T47D (cell line): ENCODE results near the gene GOSR1.
"Not testable (repeated sequence)": the region's sequence is repeated elsewhere in the genome, so short reads cannot be mapped to it uniquely, and the experiment has no call there.

Experiments used
- DNase-seq, 2 experiments: peaks; one replicate each; pipeline versions ENCODE4 v3.0.0 to v3.0.0-alpha.2; 2011 to 2012; ENCODE audit warnings: low read depth in 1 of 2, low spot score in 1 of 2
- JUND ChIP-seq: IDR thresholded peaks from 2 replicates; pipeline ENCODE4 v1.6.1; 2012; ENCODE audit warnings: low read depth
- in situ Hi-C: cut with HindIII; loops from 2 replicates; pipeline ENCODE4 v1.10.0; 2016; ENCODE audit warnings: low sequenced_read_pairs, low pct_unique_long_range_greater_than_20kb

The GOSR1 gene

GRCh38 chr17:30477083-30477773 lies at the start of gene GOSR1:
Gene GOSR1, plus strand, starts transcription at chr17:30477408. Its CDS starts 26 bp downstream, at chr17:30477434.
- DNase-seq, result peak; percentile 85 to 97
- in situ Hi-C loops, result no loop called here
- TF ChIP-seq JUND, result no peak

DNA sequence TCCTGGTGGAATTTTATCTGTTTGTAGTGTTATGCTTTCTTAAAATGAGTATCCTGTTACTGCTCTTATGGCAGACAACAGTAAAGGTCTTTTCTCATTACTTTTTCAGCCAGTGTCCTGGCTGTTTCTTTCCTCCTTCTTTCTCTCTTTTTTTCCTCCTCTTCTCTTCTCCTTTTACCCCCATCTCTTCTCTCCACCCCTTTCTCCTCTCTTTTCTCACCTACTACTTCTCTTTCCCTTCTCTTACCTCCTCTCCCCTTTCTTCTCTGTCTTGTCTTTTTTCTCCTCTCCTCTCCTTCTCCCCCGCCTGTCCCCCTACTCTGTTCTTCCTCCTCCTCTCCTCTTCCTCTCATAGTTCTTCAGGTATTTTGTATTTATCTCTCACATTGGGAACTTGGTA lies 49.6 kb upstream of the GOSR1 start:
- DNase-seq, result no peak
- in situ Hi-C loops, result no loop called here
- no peak for TF ChIP-seq JUND

DNA sequence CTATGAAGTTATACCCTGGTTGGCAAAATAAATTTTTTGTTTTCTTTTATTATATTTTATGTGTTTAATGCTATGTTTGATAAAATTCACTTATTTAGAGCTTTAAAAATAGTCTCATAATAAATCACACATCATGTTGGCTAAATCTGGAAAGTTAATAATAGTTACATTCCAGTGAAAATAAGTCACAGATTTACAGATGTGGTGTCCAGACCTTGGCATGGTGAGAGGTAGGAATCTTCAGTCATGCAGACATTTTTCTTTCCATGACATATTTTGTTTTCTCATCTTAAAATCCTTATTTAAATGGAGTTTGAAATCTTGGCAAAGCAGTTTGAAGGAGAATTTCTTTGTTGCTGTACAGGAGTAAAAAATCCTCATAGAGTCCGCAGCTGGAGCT lies 48.1 kb upstream of the GOSR1 start:
- in situ Hi-C loops, result no loop called here
- no peak for TF ChIP-seq JUND
- DNase-seq, result no peak

- TF ChIP-seq JUND, result no peak
- DNase-seq, result peak in 1 of 2 experiments; percentile 68
- in situ Hi-C loops, result no loop called here
These were observed 43.7 kb upstream of the GOSR1 start for GRCh38 chr17:30433514-30433913.

DNA sequence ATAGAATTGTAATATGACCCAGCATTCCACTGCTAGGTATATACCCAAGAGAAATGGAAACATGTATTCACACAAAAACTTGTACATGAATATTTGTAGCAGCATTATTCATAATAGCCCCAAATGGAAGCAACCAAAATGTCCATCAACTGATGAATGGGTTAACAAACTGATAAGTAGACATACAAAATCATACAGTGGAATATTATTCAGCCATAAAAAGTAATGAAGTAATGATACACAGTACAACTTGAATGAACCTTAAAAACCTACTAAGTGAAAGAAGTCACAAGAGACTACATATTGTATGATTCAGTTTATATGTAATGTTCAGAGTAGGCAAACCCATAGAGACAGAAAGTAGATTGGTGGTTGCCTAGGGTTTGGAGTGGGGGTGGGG lies 40.5 kb upstream of the GOSR1 start:
- DNase-seq, result no peak
- no peak for TF ChIP-seq JUND
- in situ Hi-C loops, result no loop called here

GRCh38 chr17:30443721-30444120 lies 33.5 kb upstream of the GOSR1 start:
- no peak for DNase-seq
- no peak for TF ChIP-seq JUND
- in situ Hi-C loops, result no loop called here

GRCh38 chr17:30446640-30447039 lies 30.6 kb upstream of the GOSR1 start:
- DNase-seq, in situ Hi-C loops: not testable (repeated sequence)

GRCh38 chr17:30449480-30449879 lies 27.7 kb upstream of the GOSR1 start:
- in situ Hi-C loops, result no loop called here
- no peak for DNase-seq
- TF ChIP-seq JUND, result no peak

DNA sequence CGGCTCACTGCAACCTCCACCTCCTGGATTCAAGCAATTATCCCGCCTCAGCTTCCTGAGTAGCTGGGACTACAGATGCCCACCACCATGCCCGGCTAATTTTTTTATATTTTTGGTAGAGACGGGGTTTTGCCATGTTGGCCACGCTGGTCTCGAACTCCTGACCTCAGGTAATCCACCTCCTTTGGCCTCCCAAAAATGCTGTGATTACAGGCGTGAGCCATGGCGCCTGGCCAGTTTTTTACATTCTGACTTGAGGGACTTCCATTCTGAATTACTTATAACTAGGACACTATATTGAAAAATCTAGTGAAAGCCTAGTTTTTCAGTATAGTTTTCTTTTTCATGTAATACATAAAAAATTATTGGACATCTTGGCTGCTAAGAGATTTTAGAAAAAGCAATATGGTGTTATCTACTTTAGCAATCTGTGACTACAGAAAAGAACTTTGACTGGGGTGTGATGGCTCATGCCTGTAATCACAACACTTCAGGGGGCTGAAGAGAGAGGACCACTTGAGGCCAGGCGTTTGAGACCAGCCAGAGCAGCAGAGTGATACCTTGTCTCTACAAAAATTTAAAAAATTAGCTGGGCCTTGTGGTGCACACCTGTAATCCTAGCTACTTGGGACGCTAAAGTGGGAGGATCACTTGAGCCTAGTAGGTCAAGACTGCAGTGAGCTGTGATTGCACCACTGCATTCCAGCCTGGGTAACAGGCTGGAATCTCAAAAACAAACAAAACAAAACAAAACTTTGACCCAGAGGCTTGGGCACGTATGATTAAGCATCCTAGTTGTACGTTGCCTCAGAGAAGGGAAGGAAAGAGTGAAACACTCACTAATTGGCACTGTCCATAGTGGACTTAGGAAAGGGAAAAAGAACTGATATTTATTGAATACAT lies 26.8 kb upstream of the GOSR1 start:
- DNase-seq, result peak in 1 of 2 experiments; percentile 71
- TF ChIP-seq JUND, result no peak
- in situ Hi-C loops, result no loop called here

DNA sequence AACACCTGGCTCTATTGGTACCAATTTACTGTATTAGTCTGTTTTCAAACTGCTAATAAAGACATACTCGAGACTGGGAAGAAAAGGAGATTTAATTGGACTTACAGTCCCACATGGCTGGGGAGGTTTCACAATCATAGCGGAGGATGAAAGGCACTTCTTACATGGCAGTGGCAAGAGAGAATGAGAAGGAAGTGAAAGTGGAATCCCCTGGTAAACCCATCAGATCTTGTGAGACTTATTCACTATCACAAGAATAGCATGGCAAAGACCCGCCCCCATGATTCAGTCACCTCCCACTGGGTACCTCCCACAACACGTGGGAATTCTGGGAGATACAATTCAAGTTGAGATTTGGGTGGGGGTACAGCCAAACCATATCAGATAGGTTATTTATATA lies 22.6 kb upstream of the GOSR1 start:
- no peak for DNase-seq
- TF ChIP-seq JUND, result no peak
- in situ Hi-C loops, result no loop called here

- in situ Hi-C loops, result no loop called here
- no peak for DNase-seq
- no peak for TF ChIP-seq JUND
These were observed 18.8 kb upstream of the GOSR1 start for GRCh38 chr17:30458371-30458770.

GRCh38 chr17:30458797-30459413 lies 18.3 kb upstream of the GOSR1 start:
- in situ Hi-C loops, DNase-seq: not testable (repeated sequence)

- DNase-seq, result no peak
- in situ Hi-C loops, result no loop called here
- TF ChIP-seq JUND, result no peak
These were observed 8.7 kb upstream of the GOSR1 start for GRCh38 chr17:30468465-30468864.
